Dedifferentiated amniotic fluid mesenchymal stem cell (primary cell): ENCODE measurements around the gene FIGNL2.
A peak's percentile ranks its signal among the peaks of the same experiment; 100 is the strongest.
"Not testable (repeated sequence)": the region's sequence is repeated elsewhere in the genome, so short reads cannot be mapped to it uniquely, and the experiment has no call there.

Experiments used
- DNase-seq: peaks from one replicate; pipeline ENCODE4 v3.0.0-alpha.2; 2016; ENCODE audit errors: extremely low spot score

Gene FIGNL2

GRCh38 chr12:51836041-51836826 is 12.3 kb downstream of the FIGNL2 start:
- no peak for DNase-seq

- DNase-seq: no peak
Observed at GRCh38 chr12:51834411-51834810, 14.1 kb downstream of the FIGNL2 start.

GRCh38 chr12:51833448-51834227 is 14.9 kb downstream of the FIGNL2 start:
- DNase-seq: no peak

- no peak for DNase-seq
Observed at GRCh38 chr12:51832354-51833107, 16.0 kb downstream of the FIGNL2 start.

- not testable (repeated sequence) for DNase-seq
Observed at GRCh38 chr12:51831817-51832216, 16.7 kb downstream of the FIGNL2 start.

GRCh38 chr12:51829641-51830040 is 18.9 kb downstream of the FIGNL2 start:
- DNase-seq: no peak

- no peak for DNase-seq
Observed at GRCh38 chr12:51829011-51829481, 19.5 kb downstream of the FIGNL2 start.

- DNase-seq: no peak
Observed at GRCh38 chr12:51827925-51828818, 20.3 kb downstream of the FIGNL2 start.

- no peak for DNase-seq
Observed at GRCh38 chr12:51826881-51827280, 21.6 kb downstream of the FIGNL2 start.

- DNase-seq: no peak
Observed at GRCh38 chr12:51825216-51825615, 23.3 kb downstream of the FIGNL2 start.

GRCh38 chr12:51823875-51824565 is 24.5 kb downstream of the FIGNL2 start:
- peak; percentile 64 for DNase-seq

- DNase-seq: no peak
Observed at GRCh38 chr12:51822956-51823355, 25.6 kb downstream of the FIGNL2 start.

GRCh38 chr12:51822261-51822616 is 26.3 kb downstream of the FIGNL2 start:
- no peak for DNase-seq

- no peak for DNase-seq
Observed at GRCh38 chr12:51821440-51822260, 26.9 kb downstream of the FIGNL2 start.

- no peak for DNase-seq
Observed at GRCh38 chr12:51820526-51821439, 27.7 kb downstream of the FIGNL2 start.

GRCh38 chr12:51819736-51820525 is 28.6 kb downstream of the FIGNL2 start:
- DNase-seq: no peak

GRCh38 chr12:51818566-51819300 is 29.8 kb downstream of the FIGNL2 start:
- no peak for DNase-seq
